GM18499 (cell line): ENCODE results near the gene ADCY9.
"Not testable (repeated sequence)": the region's sequence is repeated elsewhere in the genome, so short reads cannot be mapped to it uniquely, and the experiment has no call there.

Experiments
- ATAC-seq: cut with Tn5 transposase; IDR thresholded peaks from one replicate; pipeline ENCODE4 v1.9.1; 2021; ENCODE audit warnings: moderate number of reproducible peaks; ENCODE audit not compliant: insufficient read depth, unreplicated experiment

Gene ADCY9

GRCh38 chr16:3937066-3937875 is 179.0 kb downstream of the ADCY9 start:
- no peak for ATAC-seq

DNA sequence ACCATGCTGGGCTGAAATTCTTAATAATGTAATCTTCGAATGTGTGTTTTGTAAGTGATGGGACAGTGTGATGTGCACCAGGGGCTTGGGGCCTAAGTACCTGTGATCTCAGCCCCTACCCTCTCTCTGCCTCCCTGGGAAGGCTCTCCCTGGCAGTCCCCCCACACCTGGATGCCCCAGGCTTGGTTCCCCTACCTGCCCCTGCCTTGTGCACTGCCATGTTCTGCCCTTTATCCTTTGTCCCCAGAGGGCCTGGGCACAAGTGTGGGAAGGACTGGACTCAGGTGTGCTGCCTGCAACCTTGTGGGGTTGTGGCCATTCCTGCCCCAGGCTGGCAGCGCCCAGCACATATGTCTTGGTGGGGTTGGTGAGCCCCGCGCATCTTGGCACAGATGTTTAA is 180.3 kb downstream of the ADCY9 start:
- no peak for ATAC-seq

DNA sequence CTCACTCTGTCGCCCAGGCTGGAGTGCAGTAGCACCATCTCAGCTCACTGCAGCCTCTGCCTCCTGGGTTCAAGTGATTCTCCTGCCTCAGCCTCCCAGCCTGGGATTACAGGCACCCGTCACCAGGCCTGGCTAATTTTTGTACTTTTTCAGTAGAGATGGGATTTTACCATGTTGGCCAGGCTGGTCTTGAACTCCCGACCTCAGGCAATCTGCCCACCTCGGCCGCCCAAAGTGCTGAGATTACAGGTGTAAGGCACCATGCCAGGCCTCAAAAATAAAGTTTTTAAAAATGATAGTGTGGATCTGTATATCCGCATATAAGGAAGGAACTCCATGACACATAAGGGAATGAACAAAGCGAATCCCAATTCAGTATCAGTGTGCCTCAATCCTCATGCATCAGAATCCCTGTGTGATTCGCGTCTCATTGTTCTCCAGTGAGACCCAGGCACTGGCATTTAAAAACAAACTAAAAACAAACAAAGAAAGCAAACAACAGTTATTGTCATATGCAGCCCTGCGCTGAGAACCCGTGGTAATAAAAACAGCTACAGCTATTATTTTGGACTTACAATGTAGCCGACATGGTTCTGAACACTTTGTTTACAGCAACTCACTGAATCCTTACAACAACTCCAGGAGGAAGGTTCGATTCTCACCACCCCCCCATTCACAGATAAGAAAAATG is 181.6 kb downstream of the ADCY9 start:
- no peak for ATAC-seq

DNA sequence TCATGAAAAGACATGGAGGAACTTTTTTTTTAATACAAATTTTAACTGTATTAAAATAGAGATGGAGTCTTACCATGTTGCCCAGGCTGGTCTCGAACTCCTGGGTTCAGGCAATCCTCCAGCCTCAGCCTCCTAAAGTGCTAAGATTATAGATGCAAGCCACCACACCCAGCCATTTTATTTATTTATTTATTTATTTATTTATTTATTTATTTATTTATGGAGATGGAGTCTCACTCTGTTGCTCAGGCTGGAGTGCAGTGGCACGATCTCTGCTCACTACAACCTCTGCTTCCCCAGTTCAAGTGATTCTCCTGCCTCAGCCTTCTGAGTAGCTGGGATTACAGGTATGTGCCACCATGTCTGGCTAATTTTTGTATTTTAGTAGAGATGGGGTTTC is 189.1 kb downstream of the ADCY9 start:
- ATAC-seq, result not testable (repeated sequence)

- no peak for ATAC-seq
Measured at GRCh38 chr16:3924763-3925162, 191.5 kb downstream of the ADCY9 start.

DNA sequence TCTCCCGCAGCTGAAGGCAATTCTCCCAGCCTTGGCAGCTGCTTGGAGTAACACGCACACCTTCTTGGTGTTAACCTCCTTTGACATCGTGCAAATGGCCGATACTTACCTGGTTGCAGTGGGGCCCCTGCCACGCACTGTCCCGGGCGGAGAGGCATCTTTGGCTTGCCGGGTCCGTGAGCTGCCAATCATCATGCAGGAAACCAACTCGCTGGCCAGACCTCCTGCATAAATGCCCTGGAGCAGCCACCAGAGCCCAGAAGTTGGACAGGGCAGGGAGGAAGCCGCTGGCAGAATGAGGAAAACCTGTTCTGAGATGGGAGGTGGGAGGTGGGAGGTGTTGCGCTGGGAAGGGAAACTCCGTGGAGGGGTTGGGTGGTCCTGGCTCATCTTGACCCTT is 194.0 kb downstream of the ADCY9 start:
- ATAC-seq, result no peak

- no peak for ATAC-seq
Measured at GRCh38 chr16:3920206-3920605, 196.0 kb downstream of the ADCY9 start.

DNA sequence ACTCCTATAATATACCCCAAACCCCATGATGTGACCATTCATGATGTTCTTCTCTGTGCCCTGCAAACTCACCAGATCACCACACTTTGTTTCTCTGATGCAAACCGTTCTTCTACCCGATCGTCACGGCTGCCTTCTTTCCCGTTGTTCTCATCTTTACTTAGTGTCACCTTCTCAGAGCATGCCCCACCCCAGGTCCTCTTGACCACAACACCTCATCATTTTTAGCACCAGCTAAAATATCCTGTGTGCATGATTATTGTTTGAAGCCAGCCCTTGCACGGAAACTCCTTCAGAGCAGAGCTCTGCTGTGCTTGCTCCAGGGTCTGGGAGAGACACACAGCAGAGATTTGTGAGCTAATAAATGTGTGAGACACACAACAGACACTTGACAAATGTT is 196.8 kb downstream of the ADCY9 start:
- ATAC-seq, result no peak

GRCh38 chr16:3915426-3916260 is 200.6 kb downstream of the ADCY9 start:
- ATAC-seq, result no peak

GRCh38 chr16:3912897-3913296 is 203.3 kb downstream of the ADCY9 start:
- ATAC-seq, result no peak
